Measurements from ENCODE around the gene SORCS3.
"Not testable (repeated sequence)": the region's sequence is repeated elsewhere in the genome, so short reads cannot be mapped to it uniquely, and the experiment has no call there.

Gene SORCS3

GRCh38 chr10:104694074-104694473, 53.0 kb downstream of the SORCS3 start:
- H3K36me3 ChIP-seq (ENCODE audit: insufficient read depth, low read length) = no peaks in the 10 kb centered on the region
- ATAC-seq (ENCODE audit: insufficient read depth, low read depth) (no peak), DNase-seq (no peak)
- TF ChIP-seq EZH2 (IDR thresholded peaks at IDR 0.05; ENCODE audit: borderline replicate concordance, low read depth, low read length, severe bottlenecking) (no peak), CTCF (IDR thresholded peaks at IDR 0.05; ENCODE audit: borderline replicate concordance, extremely low read depth, low read length, poor library complexity, severe bottlenecking) (no peak)
- H3K4me3 ChIP-seq (ENCODE audit: low read depth in 1 of 2, low read length in 2 of 2) = no peak overlapping the region
- no peaks in the 10 kb centered on the region for H3K4me1 ChIP-seq (ENCODE audit: insufficient read depth, low read length)
- H3K9me3 ChIP-seq (ENCODE audit: insufficient read depth, low read length, severe bottlenecking) = no peaks in the 10 kb centered on the region
- H3K27ac ChIP-seq (ENCODE audit: low read length) = no peak overlapping the region
- H3K9ac ChIP-seq (ENCODE audit: low read depth, low read length) = no peak overlapping the region
- no peaks in the 10 kb centered on the region for H3K79me2 ChIP-seq (ENCODE audit: insufficient read depth, low read length)
- H2AFZ ChIP-seq (ENCODE audit: low read depth, low read length) = no peak overlapping the region
- H3K27me3 ChIP-seq (ENCODE audit: insufficient read depth, low read length, poor library complexity) = no peaks in the 10 kb centered on the region
- H3K4me2 ChIP-seq (ENCODE audit: insufficient read depth, low read length) = no peak overlapping the region
- H4K20me1 ChIP-seq (ENCODE audit: insufficient read depth, low read length) = no peaks in the 10 kb centered on the region

- not testable (repeated sequence) for H3K36me3 ChIP-seq (ENCODE audit: insufficient read depth, low read length); DNase-seq; H3K4me1 ChIP-seq (ENCODE audit: insufficient read depth, low read length); H3K79me2 ChIP-seq (ENCODE audit: insufficient read depth, low read length); H2AFZ ChIP-seq (ENCODE audit: low read depth, low read length); H3K9me3 ChIP-seq (ENCODE audit: insufficient read depth, low read length, severe bottlenecking); H4K20me1 ChIP-seq (ENCODE audit: insufficient read depth, low read length); H3K9ac ChIP-seq (ENCODE audit: low read depth, low read length); ATAC-seq (ENCODE audit: insufficient read depth, low read depth); H3K4me3 ChIP-seq (ENCODE audit: low read depth in 1 of 2, low read length in 2 of 2); H3K4me2 ChIP-seq (ENCODE audit: insufficient read depth, low read length); H3K27me3 ChIP-seq (ENCODE audit: insufficient read depth, low read length, poor library complexity); H3K27ac ChIP-seq (ENCODE audit: low read length)
Measured at GRCh38 chr10:104703262-104703661, 62.2 kb downstream of the SORCS3 start.

- Histone ChIP-seq H3K9me3 (ENCODE audit: insufficient read depth, low read length, severe bottlenecking) (no peaks in the 10 kb centered on the region), H3K27me3 (ENCODE audit: insufficient read depth, low read length, poor library complexity) (no peaks in the 10 kb centered on the region), H3K79me2 (ENCODE audit: insufficient read depth, low read length) (no peaks in the 10 kb centered on the region), H3K36me3 (ENCODE audit: insufficient read depth, low read length) (no peaks in the 10 kb centered on the region), H3K27ac (ENCODE audit: low read length) (no peak overlapping the region), H4K20me1 (ENCODE audit: insufficient read depth, low read length) (no peaks in the 10 kb centered on the region), H3K4me1 (ENCODE audit: insufficient read depth, low read length) (no peaks in the 10 kb centered on the region), H2AFZ (ENCODE audit: low read depth, low read length) (no peak overlapping the region), H3K4me3 (ENCODE audit: low read depth in 1 of 2, low read length in 2 of 2) (no peak overlapping the region), H3K4me2 (ENCODE audit: insufficient read depth, low read length) (no peak overlapping the region), H3K9ac (ENCODE audit: low read depth, low read length) (no peak overlapping the region)
- no peak for ATAC-seq (ENCODE audit: insufficient read depth, low read depth)
- no peak for DNase-seq
- TF ChIP-seq EZH2 (IDR thresholded peaks at IDR 0.05; ENCODE audit: borderline replicate concordance, low read depth, low read length, severe bottlenecking) (no peak), CTCF (IDR thresholded peaks at IDR 0.05; ENCODE audit: borderline replicate concordance, extremely low read depth, low read length, poor library complexity, severe bottlenecking) (no peak)
Measured at GRCh38 chr10:104706886-104707285, 65.8 kb downstream of the SORCS3 start.

GRCh38 chr10:104707602-104708459, 66.7 kb downstream of the SORCS3 start:
- no peaks in the 10 kb centered on the region for H4K20me1 ChIP-seq (ENCODE audit: insufficient read depth, low read length)
- DNase-seq = no peak
- no peak overlapping the region for H3K27ac ChIP-seq (ENCODE audit: low read length)
- no peaks in the 10 kb centered on the region for H3K79me2 ChIP-seq (ENCODE audit: insufficient read depth, low read length)
- TF ChIP-seq EZH2 (IDR thresholded peaks at IDR 0.05; ENCODE audit: borderline replicate concordance, low read depth, low read length, severe bottlenecking) = no peak
- TF ChIP-seq CTCF (IDR thresholded peaks at IDR 0.05; ENCODE audit: borderline replicate concordance, extremely low read depth, low read length, poor library complexity, severe bottlenecking) = no peak
- no peaks in the 10 kb centered on the region for H3K9me3 ChIP-seq (ENCODE audit: insufficient read depth, low read length, severe bottlenecking)
- no peak overlapping the region for H3K4me2 ChIP-seq (ENCODE audit: insufficient read depth, low read length)
- H3K4me3 ChIP-seq (ENCODE audit: low read depth in 1 of 2, low read length in 2 of 2) = no peak overlapping the region
- ATAC-seq (ENCODE audit: insufficient read depth, low read depth) = no peak
- no peaks in the 10 kb centered on the region for H3K4me1 ChIP-seq (ENCODE audit: insufficient read depth, low read length)
- H3K27me3 ChIP-seq (ENCODE audit: insufficient read depth, low read length, poor library complexity) = no peaks in the 10 kb centered on the region
- no peak overlapping the region for H3K9ac ChIP-seq (ENCODE audit: low read depth, low read length)
- no peak overlapping the region for H2AFZ ChIP-seq (ENCODE audit: low read depth, low read length)
- H3K36me3 ChIP-seq (ENCODE audit: insufficient read depth, low read length) = no peaks in the 10 kb centered on the region
